BJ (cell line): ENCODE results near the gene UPF3B. TPM values are rescaled to one million over a fixed set of nuclear protein-coding genes. Genes with fewer than 3 reads are reported as not detected.
"Not testable (repeated sequence)": the region's sequence is repeated elsewhere in the genome, so short reads cannot be mapped to it uniquely, and the experiment has no call there.

Source experiments
- CTCF ChIA-PET: fragments of 350-600 bp; formaldehyde crosslinking; extraction: SDS; loops from one replicate; lab custom pipeline; 2021; ENCODE audit warnings: antibody characterized with exemption, inconsistent platforms; lab: Yijun Ruan, JAX
- POLR2A ChIA-PET: fragments of 300-600 bp; sonication (Branson Sonifier 250); formaldehyde crosslinking; extraction: SDS; loops from one replicate; lab custom pipeline; 2021; ENCODE audit warnings: antibody characterized with exemption; lab: Charles Lee
- DNase-seq: peaks from one replicate; pipeline ENCODE4 v3.0.0-alpha.2; 2011; ENCODE audit warnings: low read depth
- H3K27me3 ChIP-seq: 2 replicates; pipeline ENCODE4 v1.6.0; 2011; ENCODE audit warnings: low read length; ENCODE audit not compliant: control insufficient read depth, insufficient read depth
- H3K36me3 ChIP-seq: 2 replicates; pipeline ENCODE4 v1.5.1; 2011; ENCODE audit warnings: low read length; ENCODE audit not compliant: control insufficient read depth, insufficient read depth
- H3K4me3 ChIP-seq: 2 replicates; pipeline ENCODE4 v1.5.1; 2011; ENCODE audit warnings: low read depth, mild to moderate bottlenecking, control low read depth, low read length
- polyA plus RNA-seq: library from polyadenylated mRNA; depleted of rRNA; stranded (reverse); fragments of >200 nt; gene quantifications from 2 replicates; pipeline ENCODE4 v1.2.3, GENCODE V29; 2011
- TF ChIP-seq, protein P1 (sequence below): IDR thresholded peaks from 2 replicates; pipeline ENCODE4 v1.5.1; 2011; ENCODE audit warnings: low read depth, mild to moderate bottlenecking, control low read depth, inconsistent platforms, low read length, moderate library complexity; ENCODE audit not compliant: insufficient read depth

UPF3B gene
- polyA plus RNA-seq, 1 experiment: 3.0 TPM

DNA sequence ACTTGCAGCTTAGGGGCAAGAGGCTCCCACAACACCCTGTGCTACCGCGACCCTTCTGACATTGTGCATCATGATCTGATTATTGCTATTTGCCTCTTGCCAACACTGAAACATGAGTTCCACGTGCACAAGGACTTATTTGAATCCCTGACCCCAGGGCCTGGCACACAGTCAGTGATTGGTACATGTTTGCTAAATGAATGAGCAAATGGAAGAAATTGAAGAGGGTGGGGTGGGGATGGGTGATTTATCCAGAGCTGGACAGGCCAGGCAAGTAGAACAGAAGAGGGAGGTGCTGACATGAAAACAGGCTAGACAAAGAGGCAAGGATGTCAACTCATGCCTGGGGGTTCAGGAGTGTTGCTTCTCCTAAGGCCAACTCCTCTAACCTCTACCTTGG is 36.5 kb downstream of the UPF3B start:
- H3K27me3 ChIP-seq: no peaks in the 10 kb centered on the region
- TF ChIP-seq, protein P1, sequence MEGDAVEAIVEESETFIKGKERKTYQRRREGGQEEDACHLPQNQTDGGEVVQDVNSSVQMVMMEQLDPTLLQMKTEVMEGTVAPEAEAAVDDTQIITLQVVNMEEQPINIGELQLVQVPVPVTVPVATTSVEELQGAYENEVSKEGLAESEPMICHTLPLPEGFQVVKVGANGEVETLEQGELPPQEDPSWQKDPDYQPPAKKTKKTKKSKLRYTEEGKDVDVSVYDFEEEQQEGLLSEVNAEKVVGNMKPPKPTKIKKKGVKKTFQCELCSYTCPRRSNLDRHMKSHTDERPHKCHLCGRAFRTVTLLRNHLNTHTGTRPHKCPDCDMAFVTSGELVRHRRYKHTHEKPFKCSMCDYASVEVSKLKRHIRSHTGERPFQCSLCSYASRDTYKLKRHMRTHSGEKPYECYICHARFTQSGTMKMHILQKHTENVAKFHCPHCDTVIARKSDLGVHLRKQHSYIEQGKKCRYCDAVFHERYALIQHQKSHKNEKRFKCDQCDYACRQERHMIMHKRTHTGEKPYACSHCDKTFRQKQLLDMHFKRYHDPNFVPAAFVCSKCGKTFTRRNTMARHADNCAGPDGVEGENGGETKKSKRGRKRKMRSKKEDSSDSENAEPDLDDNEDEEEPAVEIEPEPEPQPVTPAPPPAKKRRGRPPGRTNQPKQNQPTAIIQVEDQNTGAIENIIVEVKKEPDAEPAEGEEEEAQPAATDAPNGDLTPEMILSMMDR: no peak
- no peak overlapping the region for H3K4me3 ChIP-seq
- no peaks in the 10 kb centered on the region for H3K36me3 ChIP-seq
- no peak for DNase-seq
- ChIA-PET CTCF (no interaction called here), POLR2A (no interaction called here)

DNA sequence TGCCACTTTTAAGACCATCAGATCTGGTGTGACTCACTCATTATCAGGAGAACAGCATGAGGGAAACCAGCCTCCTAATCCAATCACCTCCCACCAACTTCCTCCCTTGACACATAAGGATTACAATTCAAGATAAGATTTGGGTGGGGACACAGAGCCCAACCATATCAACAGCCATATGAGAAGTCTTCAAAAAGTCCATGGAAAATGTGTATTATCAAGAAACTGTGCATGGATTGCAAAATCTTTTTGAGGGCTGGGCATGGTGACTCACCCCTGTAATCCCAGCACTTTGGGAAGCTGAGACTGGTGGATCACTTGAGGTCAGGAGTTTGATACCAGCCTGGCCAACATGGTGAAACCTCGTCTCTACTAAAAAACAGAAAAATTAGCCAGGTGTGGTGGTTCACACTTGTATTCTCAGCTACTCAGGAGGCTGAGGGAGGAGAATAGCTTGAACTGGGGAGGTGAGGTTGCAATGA is 43.5 kb downstream of the UPF3B start:
- ChIA-PET POLR2A (no interaction called here), CTCF (no interaction called here)
- TF ChIP-seq, protein P1: no peak
- Histone ChIP-seq H3K27me3 (no peaks in the 10 kb centered on the region), H3K4me3 (no peak overlapping the region), H3K36me3 (no peaks in the 10 kb centered on the region)
- DNase-seq: no peak

DNA sequence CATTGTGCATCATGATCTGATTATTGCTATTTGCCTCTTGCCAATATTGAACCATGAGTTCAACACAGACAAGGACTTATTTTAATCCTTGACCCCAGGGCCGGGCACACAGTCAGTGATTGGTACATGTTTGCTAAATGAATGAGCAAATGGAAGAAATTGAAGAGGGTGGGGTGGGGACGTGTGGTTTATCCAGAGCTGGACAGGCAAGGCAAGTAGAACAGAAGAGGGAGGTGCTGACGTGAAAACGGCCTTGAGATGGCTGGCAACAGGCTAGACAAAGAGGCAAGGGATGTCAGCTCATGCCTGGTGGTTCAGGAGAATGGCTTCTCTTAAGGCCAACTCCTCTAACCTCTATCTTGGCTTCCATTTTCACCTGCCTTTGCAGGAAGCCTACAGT is 44.3 kb downstream of the UPF3B start:
- H3K36me3 ChIP-seq, H3K27me3 ChIP-seq, CTCF ChIA-PET, H3K4me3 ChIP-seq, DNase-seq, POLR2A ChIA-PET: not testable (repeated sequence)

DNA sequence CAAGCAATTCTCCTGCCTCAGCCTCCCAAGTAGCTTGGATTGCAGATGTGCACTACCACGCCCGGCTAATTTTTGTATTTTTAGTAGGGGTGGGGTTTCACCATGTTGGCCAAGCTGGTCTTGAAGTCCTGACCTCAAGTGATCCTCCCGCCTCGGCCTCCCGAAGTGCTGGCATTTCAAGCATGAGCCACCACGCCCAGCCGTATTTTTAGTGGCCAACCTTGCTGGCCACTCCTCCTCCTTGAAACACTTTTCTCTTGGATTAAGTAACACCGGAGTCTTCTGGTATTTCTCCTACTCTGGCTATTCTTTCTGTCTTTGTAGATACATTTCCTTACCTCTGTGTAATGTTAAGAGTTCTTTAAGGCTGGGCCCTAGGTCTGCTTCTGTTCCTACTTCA is 50.2 kb downstream of the UPF3B start:
- no peak for DNase-seq
- POLR2A ChIA-PET: no interaction called here
- Histone ChIP-seq H3K27me3 (no peaks in the 10 kb centered on the region), H3K4me3 (no peak overlapping the region), H3K36me3 (no peaks in the 10 kb centered on the region)
- TF ChIP-seq, protein P1: no peak
- CTCF ChIA-PET: no interaction called here

DNA sequence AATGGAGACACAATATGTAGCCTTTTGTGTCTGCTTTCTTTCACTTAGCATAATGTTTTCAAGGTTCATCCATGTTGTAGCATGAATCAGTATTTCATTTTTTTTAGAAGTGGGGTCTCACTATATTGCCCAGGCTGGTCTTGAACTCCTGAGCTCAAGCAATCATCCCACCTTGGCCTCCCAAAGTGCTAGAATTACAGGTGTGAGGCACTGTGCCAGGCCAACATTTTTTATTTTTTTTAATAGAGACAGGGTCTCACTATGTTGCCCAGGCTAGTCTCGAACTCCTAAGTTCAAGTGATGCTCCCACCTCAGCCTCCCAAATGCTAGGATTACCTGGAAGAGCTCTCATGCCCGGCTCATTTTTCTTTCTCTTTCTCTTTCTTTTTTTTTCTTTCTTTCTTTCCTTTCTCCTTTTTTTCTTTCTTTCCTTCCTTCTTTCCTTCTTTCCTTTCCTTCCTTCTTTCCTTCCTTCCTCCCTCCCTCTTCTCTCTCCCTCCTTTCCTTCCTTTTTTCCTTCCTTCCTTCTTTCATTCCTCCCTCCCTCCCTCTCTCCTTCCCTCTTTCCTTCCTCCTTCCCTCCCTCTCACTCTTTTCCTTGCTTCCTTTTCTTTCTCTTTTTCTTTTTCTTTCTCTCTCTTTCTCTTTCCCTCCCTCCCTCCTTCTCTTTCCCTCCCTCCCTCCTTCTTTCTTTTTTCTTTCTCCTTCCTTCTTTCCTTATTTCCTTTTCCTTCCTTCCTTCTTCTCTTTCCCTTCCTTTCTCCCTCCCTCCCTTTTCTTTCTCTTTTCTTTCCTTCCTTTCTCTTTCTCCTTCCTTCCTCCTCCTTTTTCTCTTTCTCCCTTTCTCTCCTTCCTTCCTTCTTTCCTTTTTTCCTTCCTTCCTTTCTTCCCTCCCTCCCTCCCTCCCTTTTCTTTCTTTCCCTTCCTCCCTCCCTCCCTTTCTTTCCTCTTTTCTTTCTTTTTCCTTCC is 51.2 kb downstream of the UPF3B start:
- CTCF ChIA-PET: no interaction called here

More for the DNA sequence above, 51.2 kb downstream of the UPF3B start:
- H3K4me3 ChIP-seq: no peak overlapping the region
- POLR2A ChIA-PET: no interaction called here
- no peaks in the 10 kb centered on the region for H3K36me3 ChIP-seq
- H3K27me3 ChIP-seq: no peaks in the 10 kb centered on the region
- TF ChIP-seq, protein P1: no peak
- no peak for DNase-seq
